LNCAP (cell line): ENCODE data around the gene FARS2.
A peak's percentile ranks its signal among the peaks of the same experiment; 100 is the strongest.

Source experiments
- CTCF ChIP-seq: fragments of 450-650 bp; IDR thresholded peaks from 2 replicates; pipeline ENCODE4 v1.5.1; 2017; ENCODE audit warnings: mild to moderate bottlenecking

The FARS2 gene

DNA sequence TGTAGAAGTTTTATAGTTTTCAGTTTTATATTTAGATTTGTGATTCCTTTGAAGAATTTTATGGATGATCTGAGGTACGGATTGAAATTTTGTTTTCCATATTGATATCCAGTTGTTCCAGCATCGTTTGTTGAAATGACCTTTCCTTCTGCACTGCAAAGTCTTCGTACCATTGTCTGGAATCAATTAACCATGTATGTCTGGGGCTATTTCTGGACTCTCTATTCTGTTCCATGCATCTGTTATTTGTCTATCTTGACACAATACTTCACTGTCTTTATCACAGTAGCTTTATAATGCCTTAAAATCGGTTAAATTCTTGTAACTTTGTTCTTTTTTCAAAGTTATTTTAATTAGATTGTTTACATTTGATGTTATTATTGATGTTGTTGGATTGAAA, 154.9 kb downstream of the FARS2 start:
- TF ChIP-seq CTCF, result no peak

DNA sequence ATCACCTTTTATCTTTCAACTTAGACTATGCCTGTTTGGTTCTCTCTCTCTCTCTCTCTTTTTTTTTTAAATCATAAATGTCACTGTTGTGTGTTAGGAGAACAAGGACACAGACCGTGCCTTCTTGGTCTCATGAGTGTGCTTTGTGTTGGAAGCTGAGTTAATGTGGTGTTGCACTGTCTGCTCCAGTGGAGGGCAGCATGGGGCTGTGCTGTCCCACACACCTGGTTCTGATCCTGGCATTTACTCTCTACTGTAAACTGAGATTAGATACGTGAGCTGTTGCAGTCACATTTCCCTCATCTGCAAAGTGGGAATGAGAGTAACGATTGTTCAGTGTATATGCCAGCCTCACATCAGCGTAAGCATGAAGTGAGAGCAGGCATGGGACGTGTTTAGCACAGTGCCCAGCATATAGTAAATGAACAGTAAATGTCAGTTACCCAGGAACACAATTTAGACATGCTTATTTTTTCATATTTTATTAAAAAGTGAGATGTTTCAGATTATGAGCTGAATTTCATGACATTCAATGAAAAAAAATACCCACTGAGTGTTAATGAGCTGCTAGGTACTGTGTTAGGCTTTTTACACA, 161.1 kb downstream of the FARS2 start:
- TF ChIP-seq CTCF, result peak; percentile 81

DNA sequence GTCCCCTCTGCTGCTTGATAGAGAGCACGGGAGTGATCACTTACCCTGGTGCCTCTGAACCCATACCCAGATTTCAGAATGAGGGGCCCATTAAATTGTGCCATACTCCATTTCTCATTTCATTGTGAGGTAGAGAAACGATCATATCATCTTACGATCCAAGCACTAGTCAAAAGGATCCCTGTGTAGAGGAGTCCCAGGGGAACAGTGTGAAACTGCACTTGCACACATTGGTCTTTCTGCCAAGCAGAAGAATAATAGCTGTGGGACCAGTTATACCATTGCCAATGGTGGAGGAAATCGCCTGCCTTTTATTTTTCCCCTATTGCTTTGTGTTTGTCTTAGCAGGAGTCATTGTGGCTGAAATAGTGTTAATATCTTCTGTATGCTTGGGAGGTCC, 161.9 kb downstream of the FARS2 start:
- TF ChIP-seq CTCF, result no peak

DNA sequence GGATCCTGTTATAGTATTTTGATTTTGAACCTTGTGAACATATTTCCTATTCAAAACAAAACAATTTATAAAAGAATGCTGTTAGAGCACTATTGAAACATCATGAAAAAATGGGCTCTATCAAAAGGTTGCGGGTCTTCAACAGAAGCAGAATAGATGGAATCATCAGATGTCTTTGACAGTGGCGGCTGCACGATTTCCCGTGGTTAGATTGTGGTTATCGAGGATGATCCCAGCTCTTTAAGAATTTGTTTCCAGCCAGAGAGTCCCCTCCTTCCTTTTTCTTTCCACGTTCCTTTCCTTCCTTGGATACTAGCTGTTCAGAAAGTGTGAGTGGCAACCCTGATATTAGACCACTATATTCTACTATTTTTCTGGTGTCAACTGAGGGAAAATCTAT, 163.4 kb downstream of the FARS2 start:
- TF ChIP-seq CTCF, result no peak

DNA sequence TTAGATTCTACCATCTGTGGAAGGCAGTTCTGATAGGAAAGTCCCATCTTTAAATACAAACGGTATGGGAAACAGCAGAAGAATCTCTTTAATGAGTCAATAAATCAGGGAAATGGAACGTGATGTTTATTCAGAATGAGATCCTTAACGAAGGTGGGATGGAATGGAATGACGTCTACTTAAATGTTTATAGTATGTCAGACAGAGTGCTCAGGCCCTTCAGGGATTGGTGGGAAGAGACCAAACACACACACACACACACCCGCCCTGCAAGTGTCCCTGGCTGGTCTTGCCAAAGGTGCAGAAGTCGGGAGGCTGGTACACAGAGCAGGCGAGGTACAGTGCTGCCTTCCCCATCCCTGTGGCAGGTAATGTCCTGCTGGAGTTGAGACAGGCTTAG, 164.0 kb downstream of the FARS2 start:
- no peak for TF ChIP-seq CTCF

- no peak for TF ChIP-seq CTCF
These were observed 164.5 kb downstream of the FARS2 start for GRCh38 chr6:5425797-5426196.

DNA sequence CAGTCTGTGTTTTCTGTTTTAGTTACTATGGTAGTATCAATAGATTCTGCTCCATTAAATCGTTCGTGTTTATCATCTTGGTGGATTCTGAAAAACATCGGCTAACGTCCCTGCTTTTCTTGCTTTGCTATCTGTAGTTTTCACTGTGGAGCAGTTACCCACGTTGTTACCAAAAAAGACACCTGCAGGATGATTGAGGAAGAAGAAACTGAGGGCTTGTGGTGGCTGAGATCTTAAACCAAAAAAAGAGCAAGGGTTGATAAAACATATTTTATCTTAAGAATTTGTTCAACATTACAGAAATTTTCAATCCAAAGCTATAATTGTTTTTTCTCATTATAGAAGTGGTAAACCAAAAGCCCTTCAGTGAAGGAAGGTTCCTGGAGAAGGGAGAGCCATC, 166.3 kb downstream of the FARS2 start:
- TF ChIP-seq CTCF, result no peak

DNA sequence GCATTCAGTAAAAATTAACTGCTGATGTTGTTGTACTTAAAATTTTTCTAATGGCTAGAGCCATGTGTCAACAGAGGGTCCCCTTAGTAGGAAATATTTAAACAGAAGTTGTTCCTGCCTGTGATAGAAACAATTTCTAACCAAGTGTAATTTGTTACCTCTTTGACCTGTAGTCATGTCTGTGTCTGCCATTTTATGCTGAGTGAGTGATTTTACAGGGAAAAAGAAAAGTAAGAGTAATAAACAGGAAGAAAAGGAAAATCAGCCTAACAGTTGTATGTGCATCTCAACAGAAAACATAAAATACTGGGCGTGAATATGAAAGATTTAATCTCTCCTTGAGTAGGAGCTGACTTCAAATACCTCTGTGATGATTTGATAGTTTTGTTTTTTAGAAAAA, 172.0 kb downstream of the FARS2 start:
- no peak for TF ChIP-seq CTCF
